Neural progenitor cell (in vitro differentiated cells): ENCODE measurements around the gene CCDC177.

ENCODE experiments used
- EZH2 ChIP-seq: fragments of 200-600 bp; sonication (generic); IDR thresholded peaks from 2 replicates; pipeline ENCODE4 v1.6.1; 2017; ENCODE audit warnings: antibody characterized with exemption, mild to moderate bottlenecking, moderate library complexity
- EZH2phosphoT487 ChIP-seq: fragments of 200-600 bp; sonication (generic); IDR thresholded peaks from 2 replicates; pipeline ENCODE4 v1.6.1; 2017; ENCODE audit warnings: antibody characterized with exemption
- TF ChIP-seq, protein P1 (sequence below): fragments of 200-600 bp; sonication (generic); IDR thresholded peaks from 2 replicates; pipeline ENCODE4 v1.5.1; 2017; ENCODE audit warnings: antibody characterized with exemption, mild to moderate bottlenecking

- TF ChIP-seq, protein P1, sequence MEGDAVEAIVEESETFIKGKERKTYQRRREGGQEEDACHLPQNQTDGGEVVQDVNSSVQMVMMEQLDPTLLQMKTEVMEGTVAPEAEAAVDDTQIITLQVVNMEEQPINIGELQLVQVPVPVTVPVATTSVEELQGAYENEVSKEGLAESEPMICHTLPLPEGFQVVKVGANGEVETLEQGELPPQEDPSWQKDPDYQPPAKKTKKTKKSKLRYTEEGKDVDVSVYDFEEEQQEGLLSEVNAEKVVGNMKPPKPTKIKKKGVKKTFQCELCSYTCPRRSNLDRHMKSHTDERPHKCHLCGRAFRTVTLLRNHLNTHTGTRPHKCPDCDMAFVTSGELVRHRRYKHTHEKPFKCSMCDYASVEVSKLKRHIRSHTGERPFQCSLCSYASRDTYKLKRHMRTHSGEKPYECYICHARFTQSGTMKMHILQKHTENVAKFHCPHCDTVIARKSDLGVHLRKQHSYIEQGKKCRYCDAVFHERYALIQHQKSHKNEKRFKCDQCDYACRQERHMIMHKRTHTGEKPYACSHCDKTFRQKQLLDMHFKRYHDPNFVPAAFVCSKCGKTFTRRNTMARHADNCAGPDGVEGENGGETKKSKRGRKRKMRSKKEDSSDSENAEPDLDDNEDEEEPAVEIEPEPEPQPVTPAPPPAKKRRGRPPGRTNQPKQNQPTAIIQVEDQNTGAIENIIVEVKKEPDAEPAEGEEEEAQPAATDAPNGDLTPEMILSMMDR: no peak
- TF ChIP-seq EZH2phosphoT487: no peak
- no peak for TF ChIP-seq EZH2
These were observed 48.8 kb downstream of the CCDC177 start for GRCh38 chr14:69525896-69526295.
